OCI-LY1 (cell line): Measurements from ENCODE around the gene MYCBP2.

Experiments
- CTCF ChIP-seq: fragments of 200-600 bp; sonication (generic), shearing (Covaris generic); IDR thresholded peaks from 2 replicates; pipeline ENCODE4 v1.5.1; 2017; ENCODE audit warnings: mild to moderate bottlenecking, antibody characterized with exemption, low read length, moderate library complexity, mixed read lengths
- EZH2 ChIP-seq: fragments of 200-600 bp; sonication (generic), shearing (Covaris generic); IDR thresholded peaks from 2 replicates; pipeline ENCODE4 v1.8.0; 2017; ENCODE audit warnings: borderline replicate concordance, mixed run types, mild to moderate bottlenecking, antibody characterized with exemption, low read length, moderate library complexity, mixed read lengths

GRCh38 chr13:77047649-77048343 is 279.1 kb downstream of the MYCBP2 start:
- TF ChIP-seq CTCF (no peak), EZH2 (no peak)
